Panc1 (cell line): ENCODE results near the gene IARS1. TPM values are rescaled to one million over a fixed set of nuclear protein-coding genes. Genes with fewer than 3 reads are reported as not detected.

Experiments
- ATAC-seq: fragments of 200-7000 bp; cut with Tn5 transposase; 2 replicates; pipeline ENCODE4 v1.9.1; 2020; ENCODE audit warnings: mild to moderate bottlenecking, moderate library complexity
- BruUV-seq: library from RNA; stranded (reverse); fragments of 400-500 nt; replicated peaks from 2 replicates; lab custom pipeline; 2021; lab: Mats Ljungman, UMichigan
- CTCF ChIA-PET: fragments of 300-600 bp; sonication (Branson Sonifier 250); formaldehyde crosslinking; loops from one replicate; lab custom pipeline; 2022; ENCODE audit warnings: antibody characterized with exemption; lab: Charles Lee
- POLR2A ChIA-PET: fragments of 300-600 bp; sonication (Branson Sonifier 250); formaldehyde crosslinking; loops from one replicate; lab custom pipeline; 2022; ENCODE audit warnings: antibody characterized with exemption; lab: Charles Lee
- DNase-seq: peaks from one replicate; pipeline ENCODE4 v3.0.0-alpha.2; 2010; ENCODE audit warnings: low read depth, low spot score
- H3K27ac ChIP-seq: 2 replicates; pipeline ENCODE4 v1.5.1; 2011; ENCODE audit warnings: mild to moderate bottlenecking, low read length, inconsistent platforms
- H3K27me3 ChIP-seq: fragments of 200-500 bp; sonication (Bioruptor generic); 2 replicates; pipeline ENCODE4 v1.6.0; 2014; ENCODE audit warnings: low read length, inconsistent platforms; ENCODE audit not compliant: control insufficient read depth, insufficient read depth
- H3K36me3 ChIP-seq: fragments of 200-500 bp; sonication (Bioruptor generic); 2 replicates; pipeline ENCODE4 v1.5.1; 2014; ENCODE audit warnings: inconsistent platforms, mild to moderate bottlenecking, low read length, moderate library complexity; ENCODE audit not compliant: control insufficient read depth, insufficient read depth
- H3K4me1 ChIP-seq: 2 replicates; pipeline ENCODE4 v1.5.1; 2011; ENCODE audit warnings: inconsistent platforms, mild to moderate bottlenecking, low read length, moderate library complexity; ENCODE audit not compliant: control insufficient read depth, insufficient read depth
- H3K4me3 ChIP-seq, 2 experiments: 2 replicates each; pipeline ENCODE4 v1.5.1; 2011 to 2012; ENCODE audit warnings: low read depth in 2 of 2, low read length in 2 of 2, mild to moderate bottlenecking in 2 of 2, inconsistent platforms in 1 of 2, moderate library complexity in 1 of 2
- H3K9me3 ChIP-seq: fragments of 200-500 bp; sonication (Bioruptor generic); 2 replicates; pipeline ENCODE4 v1.5.1; 2014; ENCODE audit warnings: low read depth, mild to moderate bottlenecking, inconsistent platforms, low read length, moderate library complexity; ENCODE audit not compliant: control insufficient read depth, insufficient read depth
- POLR2AphosphoS5 ChIP-seq: IDR thresholded peaks from 2 replicates; pipeline ENCODE4 v1.6.1; 2012; ENCODE audit warnings: mild to moderate bottlenecking, low read depth, low read length, moderate library complexity
- SIN3A ChIP-seq: IDR thresholded peaks from 2 replicates; pipeline ENCODE4 v1.6.1; 2012; ENCODE audit warnings: low read depth, mild to moderate bottlenecking, low read length, moderate library complexity, borderline replicate concordance; ENCODE audit not compliant: insufficient read depth
- TCF7L2 ChIP-seq: IDR thresholded peaks from 2 replicates; pipeline ENCODE4 v1.6.1; 2011; ENCODE audit warnings: mild to moderate bottlenecking, low read depth, low read length, inconsistent platforms
- in situ Hi-C: cut with HindIII; loops from 2 replicates; pipeline ENCODE4 v1.10.0; 2016; ENCODE audit warnings: low sequenced_read_pairs, low pct_unique_long_range_greater_than_20kb
- intact Hi-C: fragments of 100-400 bp; cut with micrococcal nuclease; formaldehyde crosslinking; loops from one replicate; pipeline ENCODE4 v1.10.0; 2022; ENCODE audit not compliant: unreplicated experiment
- total RNA-seq: library from RNA; stranded (reverse); gene quantifications from one replicate; pipeline ENCODE4 v1.2.1, GENCODE V29; 2021; ENCODE audit not compliant: unreplicated experiment
- TF ChIP-seq, protein P1 (sequence below): fragments of 450-650 bp; IDR thresholded peaks from 2 replicates; pipeline ENCODE4 v1.5.1; 2017; ENCODE audit warnings: mild to moderate bottlenecking
- TF ChIP-seq, protein P2 (sequence below), 2 experiments: IDR thresholded peaks; 2 replicates each; pipeline ENCODE4 v1.6.1; 2011 to 2012; ENCODE audit warnings: low read depth in 2 of 2, control low read depth in 1 of 2, low read length in 1 of 2, mild to moderate bottlenecking in 1 of 2, moderate library complexity in 1 of 2; ENCODE audit not compliant: insufficient read depth in 1 of 2

IARS1 gene
- total RNA-seq, 1 experiment from 2014 or later, result 116 TPM

DNA sequence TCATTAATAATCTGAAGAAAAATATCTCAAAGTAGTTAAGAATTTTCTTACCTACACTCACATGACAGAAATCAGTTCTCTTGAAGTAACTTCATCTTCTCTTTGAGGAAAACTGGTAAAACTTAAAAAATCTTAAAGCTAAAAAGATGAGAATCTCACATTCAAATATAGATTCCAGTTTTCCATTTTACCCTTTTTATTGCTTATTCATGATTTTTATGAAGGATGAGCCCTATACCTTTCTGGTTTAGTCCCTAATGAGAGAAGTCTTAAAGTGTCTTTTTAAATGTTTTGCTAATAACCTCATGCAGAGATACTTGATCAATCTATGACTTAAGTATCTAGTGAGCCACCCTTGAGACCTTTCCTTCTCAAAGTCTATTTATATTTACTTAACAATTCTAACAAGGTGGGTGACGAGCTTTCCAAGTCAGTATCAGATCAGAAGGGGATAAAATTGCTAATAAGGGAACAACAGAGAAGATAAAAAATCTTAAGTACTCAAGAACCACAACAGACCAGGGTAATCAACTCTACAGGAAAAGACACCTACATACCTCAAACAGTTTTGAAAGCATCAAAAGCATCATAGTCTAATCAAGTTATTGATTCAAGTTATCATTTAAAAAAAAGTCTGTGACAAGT, 2.6 kb downstream of the IARS1 start:
- Histone ChIP-seq H3K27ac (no peak overlapping the region), H3K27me3 (no peaks in the 10 kb centered on the region), H3K36me3 (peaks cover 20% of the 10 kb centered on the region), H3K4me1 (peaks cover 12% of the 10 kb centered on the region), H3K9me3 (no peaks in the 10 kb centered on the region), H3K4me3 (peak overlapping the region in 1 of 2 experiments; percentile 97; a peak in 3 of 4 replicates)
- TF ChIP-seq SIN3A, result no peak
- no peak for TF ChIP-seq TCF7L2
- no peak for TF ChIP-seq POLR2AphosphoS5
- TF ChIP-seq, protein P1, sequence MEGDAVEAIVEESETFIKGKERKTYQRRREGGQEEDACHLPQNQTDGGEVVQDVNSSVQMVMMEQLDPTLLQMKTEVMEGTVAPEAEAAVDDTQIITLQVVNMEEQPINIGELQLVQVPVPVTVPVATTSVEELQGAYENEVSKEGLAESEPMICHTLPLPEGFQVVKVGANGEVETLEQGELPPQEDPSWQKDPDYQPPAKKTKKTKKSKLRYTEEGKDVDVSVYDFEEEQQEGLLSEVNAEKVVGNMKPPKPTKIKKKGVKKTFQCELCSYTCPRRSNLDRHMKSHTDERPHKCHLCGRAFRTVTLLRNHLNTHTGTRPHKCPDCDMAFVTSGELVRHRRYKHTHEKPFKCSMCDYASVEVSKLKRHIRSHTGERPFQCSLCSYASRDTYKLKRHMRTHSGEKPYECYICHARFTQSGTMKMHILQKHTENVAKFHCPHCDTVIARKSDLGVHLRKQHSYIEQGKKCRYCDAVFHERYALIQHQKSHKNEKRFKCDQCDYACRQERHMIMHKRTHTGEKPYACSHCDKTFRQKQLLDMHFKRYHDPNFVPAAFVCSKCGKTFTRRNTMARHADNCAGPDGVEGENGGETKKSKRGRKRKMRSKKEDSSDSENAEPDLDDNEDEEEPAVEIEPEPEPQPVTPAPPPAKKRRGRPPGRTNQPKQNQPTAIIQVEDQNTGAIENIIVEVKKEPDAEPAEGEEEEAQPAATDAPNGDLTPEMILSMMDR, result no peak
- TF ChIP-seq, protein P2, sequence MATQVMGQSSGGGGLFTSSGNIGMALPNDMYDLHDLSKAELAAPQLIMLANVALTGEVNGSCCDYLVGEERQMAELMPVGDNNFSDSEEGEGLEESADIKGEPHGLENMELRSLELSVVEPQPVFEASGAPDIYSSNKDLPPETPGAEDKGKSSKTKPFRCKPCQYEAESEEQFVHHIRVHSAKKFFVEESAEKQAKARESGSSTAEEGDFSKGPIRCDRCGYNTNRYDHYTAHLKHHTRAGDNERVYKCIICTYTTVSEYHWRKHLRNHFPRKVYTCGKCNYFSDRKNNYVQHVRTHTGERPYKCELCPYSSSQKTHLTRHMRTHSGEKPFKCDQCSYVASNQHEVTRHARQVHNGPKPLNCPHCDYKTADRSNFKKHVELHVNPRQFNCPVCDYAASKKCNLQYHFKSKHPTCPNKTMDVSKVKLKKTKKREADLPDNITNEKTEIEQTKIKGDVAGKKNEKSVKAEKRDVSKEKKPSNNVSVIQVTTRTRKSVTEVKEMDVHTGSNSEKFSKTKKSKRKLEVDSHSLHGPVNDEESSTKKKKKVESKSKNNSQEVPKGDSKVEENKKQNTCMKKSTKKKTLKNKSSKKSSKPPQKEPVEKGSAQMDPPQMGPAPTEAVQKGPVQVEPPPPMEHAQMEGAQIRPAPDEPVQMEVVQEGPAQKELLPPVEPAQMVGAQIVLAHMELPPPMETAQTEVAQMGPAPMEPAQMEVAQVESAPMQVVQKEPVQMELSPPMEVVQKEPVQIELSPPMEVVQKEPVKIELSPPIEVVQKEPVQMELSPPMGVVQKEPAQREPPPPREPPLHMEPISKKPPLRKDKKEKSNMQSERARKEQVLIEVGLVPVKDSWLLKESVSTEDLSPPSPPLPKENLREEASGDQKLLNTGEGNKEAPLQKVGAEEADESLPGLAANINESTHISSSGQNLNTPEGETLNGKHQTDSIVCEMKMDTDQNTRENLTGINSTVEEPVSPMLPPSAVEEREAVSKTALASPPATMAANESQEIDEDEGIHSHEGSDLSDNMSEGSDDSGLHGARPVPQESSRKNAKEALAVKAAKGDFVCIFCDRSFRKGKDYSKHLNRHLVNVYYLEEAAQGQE (IDR thresholded peaks at IDR 0.05; ENCODE audit: insufficient read depth in 1 of 2, low read depth in 2 of 2, low read length in 1 of 2), result no peak
- POLR2A ChIA-PET, result no interaction called here
- intact Hi-C loops, result no loop called here
- no peak for ATAC-seq
- CTCF ChIA-PET, result no interaction called here
- DNase-seq, result no peak
- no TSS peak for BruUV-seq
- in situ Hi-C loops, result no loop called here

DNA sequence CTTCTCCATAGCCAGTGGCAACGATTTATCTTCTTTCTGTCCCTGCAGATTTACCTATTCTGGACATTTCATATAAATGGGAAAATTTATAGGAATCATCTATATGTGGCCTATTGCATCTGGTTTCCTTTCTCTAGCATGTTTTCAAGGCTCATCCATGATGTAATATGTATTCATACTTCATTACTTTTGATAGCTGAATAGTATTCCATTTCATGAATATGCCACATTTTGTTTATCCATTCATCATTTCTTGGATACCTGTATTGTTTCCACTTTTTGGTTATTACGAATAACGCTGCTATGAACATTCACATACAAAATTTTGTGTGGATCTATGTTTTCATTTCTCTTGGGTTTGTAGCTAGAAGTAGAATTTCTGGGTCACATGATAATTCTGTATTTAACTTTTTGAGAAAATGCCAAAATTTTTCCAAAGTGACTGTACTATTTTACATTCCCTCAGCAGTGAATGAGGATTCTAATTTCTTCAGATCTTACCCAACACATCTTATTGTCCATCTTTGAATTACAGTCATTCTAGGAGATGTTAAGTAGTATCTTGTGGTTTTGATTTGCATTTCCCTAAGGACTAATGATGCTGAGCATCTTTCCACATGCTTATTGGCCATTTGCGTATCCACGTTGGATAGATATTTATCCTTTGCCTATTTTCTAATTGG, 3.6 kb downstream of the IARS1 start:
- Histone ChIP-seq H3K27ac (no peak overlapping the region), H3K4me1 (peaks cover 12% of the 10 kb centered on the region), H3K36me3 (peaks cover 28% of the 10 kb centered on the region), H3K4me3 (no peak overlapping the region), H3K9me3 (no peaks in the 10 kb centered on the region), H3K27me3 (no peaks in the 10 kb centered on the region)
- ATAC-seq (no peak), DNase-seq (no peak)
- intact Hi-C loops (no loop called here), in situ Hi-C loops (no loop called here)
- POLR2A ChIA-PET, result no interaction called here
- BruUV-seq, result no TSS peak
- no peak for TF ChIP-seq TCF7L2
- TF ChIP-seq, protein P2 (IDR thresholded peaks at IDR 0.05; ENCODE audit: insufficient read depth in 1 of 2, low read depth in 2 of 2, low read length in 1 of 2), result no peak
- CTCF ChIA-PET, result no interaction called here
